CD4-positive, CD25-positive, alpha-beta regulatory T cell (primary cell): ENCODE measurements around the gene INTS3. TPM values are rescaled to one million over a fixed set of nuclear protein-coding genes. Genes with fewer than 3 reads are reported as not detected.

ENCODE experiments used
- ATAC-seq, 2 donors: fragments of 150-1000 bp; cut with Tn5 transposase; one replicate each; pipeline ENCODE4 v1.10.0; 2021; ENCODE audit warnings: low read depth in 2 of 2, moderate number of reproducible peaks in 2 of 2, moderate library complexity in 1 of 2
- DNase-seq, 3 donors: peaks; one replicate each; pipeline versions ENCODE4 v3.0.0 to v3.0.0-alpha.2; 2012 to 2022; ENCODE audit warnings: mixed read lengths in 1 of 3
- H3K27ac ChIP-seq: one replicate; pipeline ENCODE4 v1.7.0; 2013; ENCODE audit warnings: mild to moderate bottlenecking, low read length; ENCODE audit not compliant: insufficient read depth, poor library complexity, severe bottlenecking
- H3K27me3 ChIP-seq: one replicate; pipeline ENCODE4 v1.7.0; 2013; ENCODE audit warnings: low read length; ENCODE audit not compliant: control insufficient read depth, insufficient read depth
- H3K36me3 ChIP-seq: one replicate; pipeline ENCODE4 v1.7.0; 2013; ENCODE audit warnings: mild to moderate bottlenecking, low read length, moderate library complexity; ENCODE audit not compliant: control insufficient read depth, insufficient read depth
- H3K4me1 ChIP-seq: 2 replicates; pipeline ENCODE4 v1.7.0; 2013; ENCODE audit warnings: mild to moderate bottlenecking, low read length; ENCODE audit not compliant: insufficient read depth, control insufficient read depth, poor library complexity, severe bottlenecking
- H3K4me3 ChIP-seq: one replicate; pipeline ENCODE4 v1.7.0; 2013; ENCODE audit warnings: low read depth, mild to moderate bottlenecking, low read length, moderate library complexity
- H3K9me3 ChIP-seq, 2 experiments: 1 replicate in 1 of 2; 2 replicates in 1 of 2; pipeline ENCODE4 v1.7.0; 2013; ENCODE audit warnings: low read length in 2 of 2, mild to moderate bottlenecking in 1 of 2, moderate library complexity in 1 of 2; ENCODE audit not compliant: control insufficient read depth in 2 of 2
- H3K27ac Mint-ChIP-seq, 3 donors: one replicate each; pipeline ENCODE4 v1.8.0; 2020 to 2022; ENCODE audit warnings: mild to moderate bottlenecking in 3 of 3, mixed read lengths in 3 of 3, moderate library complexity in 2 of 3
- H3K27me3 Mint-ChIP-seq: one replicate; pipeline ENCODE4 v1.8.0; 2022; ENCODE audit warnings: mild to moderate bottlenecking, mixed read lengths
- H3K36me3 Mint-ChIP-seq: one replicate; pipeline ENCODE4 v1.8.0; 2020; ENCODE audit warnings: mixed read lengths
- H3K4me1 Mint-ChIP-seq, 4 donors: one replicate each; pipeline ENCODE4 v1.8.0; 2020 to 2022; ENCODE audit warnings: mixed read lengths in 4 of 4, mild to moderate bottlenecking in 1 of 4
- H3K4me3 Mint-ChIP-seq, 4 donors: one replicate each; pipeline ENCODE4 v1.8.0; 2020 to 2022; ENCODE audit warnings: mild to moderate bottlenecking in 4 of 4, mixed read lengths in 4 of 4, moderate library complexity in 3 of 4
- H3K9me3 Mint-ChIP-seq, 7 donors: one replicate each; pipeline ENCODE4 v1.8.0; 2020 to 2022; ENCODE audit warnings: mixed read lengths in 7 of 7, mild to moderate bottlenecking in 3 of 7, moderate library complexity in 2 of 7
- polyA plus RNA-seq, 4 donors: library from polyadenylated mRNA; unstranded; fragments of 300-500 nt; fragmentation: Illumina TruSeq; gene quantifications; one replicate each; pipeline ENCODE4 v1.2.3, GENCODE V29; 2021
- total RNA-seq: library from RNA; stranded (reverse); gene quantifications from one replicate; pipeline ENCODE4 v1.2.3, GENCODE V29; 2022

The INTS3 gene
- total and polyA plus RNA-seq, 5 donors from 2014 or later: 6.9 to 39.5 (median 8.7) TPM

DNA sequence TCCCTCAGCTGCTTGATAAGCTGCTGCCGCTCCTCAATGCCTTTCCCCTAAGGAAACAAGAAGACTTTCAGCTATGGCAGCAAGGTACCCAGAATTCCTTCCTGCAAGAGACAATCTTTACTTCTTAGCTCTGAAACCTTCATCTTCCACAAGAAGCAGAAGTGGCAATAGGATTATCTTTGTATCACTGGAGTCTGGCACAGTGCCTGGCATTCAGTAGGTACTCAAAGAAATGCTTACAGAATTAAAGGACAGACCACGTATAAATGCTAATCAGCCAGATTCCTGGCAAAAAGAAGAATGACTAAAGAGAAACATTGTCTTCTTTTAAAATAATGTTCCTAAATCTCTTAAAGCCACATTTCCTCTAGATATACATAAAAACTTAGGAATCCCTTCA lies 91.0 kb downstream of the INTS3 start:
- no peak for ATAC-seq
- H3K27me3 Mint-ChIP-seq: no peaks in the 10 kb centered on the region
- H3K4me1 Mint-ChIP-seq: peaks cover 0 to 4% (median 1%) of the 10 kb centered on the region in 4 donors
- peak overlapping the region in 2 of 3 donors; percentile 72 to 75 for H3K27ac Mint-ChIP-seq
- H3K4me3 Mint-ChIP-seq: peak overlapping the region in 1 of 4 donors; percentile 18
- no peak overlapping the region for H3K27ac ChIP-seq
- no peak overlapping the region for H3K4me3 ChIP-seq
- DNase-seq: no peak
- H3K9me3 ChIP-seq: no peaks in the 10 kb centered on the region
- H3K36me3 Mint-ChIP-seq: peaks cover 38% of the 10 kb centered on the region
- H3K9me3 Mint-ChIP-seq: no peaks in the 10 kb centered on the region
- H3K27me3 ChIP-seq: no peaks in the 10 kb centered on the region
- H3K4me1 ChIP-seq: no peaks in the 10 kb centered on the region
- H3K36me3 ChIP-seq: peaks cover 46% of the 10 kb centered on the region

Other genes starting within 250 kb of the INTS3 start
- 304 TPM for gene S100A6, start 192.1 kb upstream of the INTS3 start, total RNA-seq
- gene S100A6, start 192.1 kb upstream of the INTS3 start, polyA plus RNA-seq: 1,000 to 10,000 TPM in 2 of 4 donors, 100 to 1,000 TPM in 2; 660 to 1,174 (median 946) TPM
- 1.8 TPM for gene S100A5, start 187.1 kb upstream of the INTS3 start, total RNA-seq
- 1 to 10 TPM; 1.2 to 3.0 (median 1.7) TPM for gene S100A5, start 187.1 kb upstream of the INTS3 start, polyA plus RNA-seq
- 928 TPM for gene S100A4, start 182.2 kb upstream of the INTS3 start, total RNA-seq
- gene S100A4, start 182.2 kb upstream of the INTS3 start, polyA plus RNA-seq: 1,000 to 10,000 TPM; 2,534 to 4,309 (median 3,364) TPM
- not detected for gene S100A3, start 178.8 kb upstream of the INTS3 start, total RNA-seq
- not detected for gene S100A3, start 178.8 kb upstream of the INTS3 start, polyA plus RNA-seq
- gene S100A2, start 162.2 kb upstream of the INTS3 start, total RNA-seq: not detected
- not detected for gene S100A2, start 162.2 kb upstream of the INTS3 start, polyA plus RNA-seq
- gene S100A16, start 114.9 kb upstream of the INTS3 start, total RNA-seq: not detected
- not detected for gene S100A16, start 114.9 kb upstream of the INTS3 start, polyA plus RNA-seq
- not detected for gene S100A14, start 111.7 kb upstream of the INTS3 start, total RNA-seq
- gene S100A14, start 111.7 kb upstream of the INTS3 start, polyA plus RNA-seq: not detected
- 6.4 TPM for gene S100A13, start 100.5 kb upstream of the INTS3 start, total RNA-seq
- 1 to 10 TPM in 2 of 4 donors, under 1 TPM in 2; 0.41 to 1.8 (median 1.3) TPM for gene S100A13, start 100.5 kb upstream of the INTS3 start, polyA plus RNA-seq
- gene S100A1, start 99.6 kb upstream of the INTS3 start, total RNA-seq: not detected
- not detected for gene S100A1, start 99.6 kb upstream of the INTS3 start, polyA plus RNA-seq
- gene CHTOP, start 94.0 kb upstream of the INTS3 start, total RNA-seq: 85.1 TPM
- gene CHTOP, start 94.0 kb upstream of the INTS3 start, polyA plus RNA-seq: 10 to 100 TPM; 57.5 to 73.1 (median 65.8) TPM
- 21.5 TPM for gene SNAPIN, start 69.3 kb upstream of the INTS3 start, total RNA-seq
- 100 to 1,000 TPM in 1 of 4 donors, 10 to 100 TPM in 3; 84.9 to 120 (median 93.7) TPM for gene SNAPIN, start 69.3 kb upstream of the INTS3 start, polyA plus RNA-seq
- gene ILF2, start 57.1 kb upstream of the INTS3 start, total RNA-seq: 127 TPM
- gene ILF2, start 57.1 kb upstream of the INTS3 start, polyA plus RNA-seq: 100 to 1,000 TPM; 133 to 162 (median 150) TPM
- gene NPR1, start 49.4 kb upstream of the INTS3 start, total RNA-seq: not detected
- not detected for gene NPR1, start 49.4 kb upstream of the INTS3 start, polyA plus RNA-seq
- 8.3 TPM for gene SLC27A3, start 47.4 kb downstream of the INTS3 start, total RNA-seq
- 1 to 10 TPM; 5.4 to 8.3 (median 5.9) TPM for gene SLC27A3, start 47.4 kb downstream of the INTS3 start, polyA plus RNA-seq
- gene GATAD2B, start 194.9 kb downstream of the INTS3 start, total RNA-seq: 81.5 TPM
- 1 to 10 TPM; 2.9 to 4.5 (median 3.3) TPM for gene GATAD2B, start 194.9 kb downstream of the INTS3 start, polyA plus RNA-seq
- gene DENND4B, start 218.7 kb downstream of the INTS3 start, total RNA-seq: 133 TPM
- gene DENND4B, start 218.7 kb downstream of the INTS3 start, polyA plus RNA-seq: 10 to 100 TPM; 11.2 to 21.2 (median 13.6) TPM
- gene CRTC2, start 230.6 kb downstream of the INTS3 start, total RNA-seq: 145 TPM
- 10 to 100 TPM; 13.6 to 32.6 (median 26.0) TPM for gene CRTC2, start 230.6 kb downstream of the INTS3 start, polyA plus RNA-seq
- gene SLC39A1, start 235.5 kb downstream of the INTS3 start, total RNA-seq: 15.8 TPM
- gene SLC39A1, start 235.5 kb downstream of the INTS3 start, polyA plus RNA-seq: 10 to 100 TPM; 30.4 to 42.1 (median 35.8) TPM
- gene CREB3L4, start 239.9 kb downstream of the INTS3 start, total RNA-seq: 2.5 TPM
- 1 to 10 TPM in 3 of 4 donors, under 1 TPM in 1; 0.90 to 5.4 (median 3.3) TPM for gene CREB3L4, start 239.9 kb downstream of the INTS3 start, polyA plus RNA-seq
- 93.8 TPM for gene JTB, start 249.6 kb downstream of the INTS3 start, total RNA-seq
- gene JTB, start 249.6 kb downstream of the INTS3 start, polyA plus RNA-seq: 100 to 1,000 TPM; 334 to 378 (median 356) TPM